Body of pancreas (tissue), 4 donors: ENCODE measurements around the gene DMD. TPM values are rescaled to one million over a fixed set of nuclear protein-coding genes. Genes with fewer than 3 reads are reported as not detected.

Experiments
- ATAC-seq: fragments of 150-250 bp; one replicate; pipeline ENCODE4 v1.9.1; 2016
- DNase-seq, 4 donors: peaks; one replicate each; pipeline ENCODE4 v3.0.0-alpha.2; 2019
- H3K27ac ChIP-seq, 4 donors: fragments of 200-600 bp; sonication (generic); 1 replicate in 3 of 4; 2 replicates in 1 of 4; pipeline versions ENCODE4 v1.5.1 to v1.6.1; 2016 to 2019; ENCODE audit warnings: mild to moderate bottlenecking in 1 of 4, mixed read lengths in 1 of 4, moderate library complexity in 1 of 4
- H3K27me3 ChIP-seq, 2 donors: fragments of 200-600 bp; sonication (generic); one replicate each; pipeline ENCODE4 v1.6.0; 2016; ENCODE audit warnings: mild to moderate bottlenecking in 1 of 2
- H3K36me3 ChIP-seq, 2 donors: fragments of 200-600 bp; sonication (generic); replicated peaks in 1 of 2; 2 replicates each; pipeline ENCODE4 v1.5.1; 2016; ENCODE audit warnings: low read depth in 2 of 2; ENCODE audit not compliant: insufficient read depth in 1 of 2
- H3K4me1 ChIP-seq: fragments of 200-600 bp; sonication (generic); one replicate; pipeline ENCODE4 v1.6.0; 2016
- H3K4me3 ChIP-seq, 2 donors: fragments of 200-600 bp; sonication (generic); 1 replicate in 1 of 2; 2 replicates in 1 of 2; pipeline ENCODE4 v1.5.1; 2016 to 2019
- H3K9me3 ChIP-seq, 3 donors: fragments of 200-600 bp; sonication (generic); 1 replicate in 2 of 3; 2 replicates in 1 of 3; pipeline ENCODE4 v1.5.1; 2016
- POLR2A ChIP-seq, 3 donors: fragments of 450-650 bp; IDR thresholded peaks; one replicate each; pipeline ENCODE4 v1.6.1; 2016; ENCODE audit warnings: antibody characterized with exemption in 3 of 3, mild to moderate bottlenecking in 2 of 3
- WGBS, 2 donors: methylation state at CpG; one replicate each; pipeline ENCODE4 v1.1.5; 2017; 5-methylcytosine and 5-hydroxymethylcytosine counted together
- intact Hi-C: fragments of 100-400 bp; cut with DNase I; formaldehyde crosslinking; loops from one replicate; pipeline ENCODE4 v1.15.1; 2023
- total RNA-seq, 2 donors: library from RNA; depleted of rRNA; stranded (reverse); fragments of >200 nt; gene quantifications; one replicate each; pipeline ENCODE4 v1.1.0, GENCODE V29; 2016
- TF ChIP-seq, protein P1 (sequence below), 7 experiments: fragments of 450-650 bp in 4 of 7; fragments of 200-600 bp in 3 of 7; sonication (generic) in 3 of 7; IDR thresholded peaks; one replicate each; pipeline ENCODE4 v1.5.1; 2016 to 2019; ENCODE audit warnings: antibody characterized with exemption in 7 of 7

The DMD gene
- total RNA-seq, 2 donors from 2014 or later: 28.5 to 38.6 TPM

- no peak for ATAC-seq
- TF ChIP-seq, protein P1, sequence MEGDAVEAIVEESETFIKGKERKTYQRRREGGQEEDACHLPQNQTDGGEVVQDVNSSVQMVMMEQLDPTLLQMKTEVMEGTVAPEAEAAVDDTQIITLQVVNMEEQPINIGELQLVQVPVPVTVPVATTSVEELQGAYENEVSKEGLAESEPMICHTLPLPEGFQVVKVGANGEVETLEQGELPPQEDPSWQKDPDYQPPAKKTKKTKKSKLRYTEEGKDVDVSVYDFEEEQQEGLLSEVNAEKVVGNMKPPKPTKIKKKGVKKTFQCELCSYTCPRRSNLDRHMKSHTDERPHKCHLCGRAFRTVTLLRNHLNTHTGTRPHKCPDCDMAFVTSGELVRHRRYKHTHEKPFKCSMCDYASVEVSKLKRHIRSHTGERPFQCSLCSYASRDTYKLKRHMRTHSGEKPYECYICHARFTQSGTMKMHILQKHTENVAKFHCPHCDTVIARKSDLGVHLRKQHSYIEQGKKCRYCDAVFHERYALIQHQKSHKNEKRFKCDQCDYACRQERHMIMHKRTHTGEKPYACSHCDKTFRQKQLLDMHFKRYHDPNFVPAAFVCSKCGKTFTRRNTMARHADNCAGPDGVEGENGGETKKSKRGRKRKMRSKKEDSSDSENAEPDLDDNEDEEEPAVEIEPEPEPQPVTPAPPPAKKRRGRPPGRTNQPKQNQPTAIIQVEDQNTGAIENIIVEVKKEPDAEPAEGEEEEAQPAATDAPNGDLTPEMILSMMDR (IDR thresholded peaks at IDR 0.05): no peak
- TF ChIP-seq POLR2A (IDR thresholded peaks at IDR 0.05): no peak
- intact Hi-C loops: no loop called here
- H3K4me3 ChIP-seq: no peak overlapping the region
- H3K27me3 ChIP-seq: no peaks in the 10 kb centered on the region
- 67 to 75% methylated on average over 1 of the region's 1 CpG for WGBS, 2 donors
- no peak for DNase-seq
- no peak overlapping the region for H3K27ac ChIP-seq
- no peaks in the 10 kb centered on the region for H3K36me3 ChIP-seq
- H3K4me1 ChIP-seq: no peaks in the 10 kb centered on the region
- no peaks in the 10 kb centered on the region for H3K9me3 ChIP-seq
These were observed 1908.7 kb downstream of the DMD start for GRCh38 chrX:31302573-31303075.

GRCh38 chrX:31301941-31302340, 1909.4 kb downstream of the DMD start:
- H3K27me3 ChIP-seq: no peaks in the 10 kb centered on the region
- no peaks in the 10 kb centered on the region for H3K36me3 ChIP-seq
- 73 to 88% methylated on average over 2 of the region's 2 CpGs for WGBS, 2 donors
- H3K4me3 ChIP-seq: no peak overlapping the region
- no peak for ATAC-seq
- intact Hi-C loops: no loop called here
- H3K27ac ChIP-seq: no peak overlapping the region
- no peak for DNase-seq
- TF ChIP-seq POLR2A (IDR thresholded peaks at IDR 0.05): no peak
- TF ChIP-seq, protein P1 (IDR thresholded peaks at IDR 0.05): no peak
- H3K4me1 ChIP-seq: no peaks in the 10 kb centered on the region
- H3K9me3 ChIP-seq: no peaks in the 10 kb centered on the region

GRCh38 chrX:31301203-31301602, 1910.1 kb downstream of the DMD start:
- ATAC-seq: no peak
- Histone ChIP-seq H3K27me3 (no peaks in the 10 kb centered on the region), H3K9me3 (no peaks in the 10 kb centered on the region), H3K36me3 (no peaks in the 10 kb centered on the region), H3K27ac (no peak overlapping the region), H3K4me3 (no peak overlapping the region), H3K4me1 (no peaks in the 10 kb centered on the region)
- no peak for TF ChIP-seq POLR2A (IDR thresholded peaks at IDR 0.05)
- TF ChIP-seq, protein P1 (IDR thresholded peaks at IDR 0.05): no peak
- no peak for DNase-seq
- WGBS, 2 donors: 80 to 88% methylated on average over 1 to 2 of the region's 2 CpGs
- intact Hi-C loops: no loop called here

DNA sequence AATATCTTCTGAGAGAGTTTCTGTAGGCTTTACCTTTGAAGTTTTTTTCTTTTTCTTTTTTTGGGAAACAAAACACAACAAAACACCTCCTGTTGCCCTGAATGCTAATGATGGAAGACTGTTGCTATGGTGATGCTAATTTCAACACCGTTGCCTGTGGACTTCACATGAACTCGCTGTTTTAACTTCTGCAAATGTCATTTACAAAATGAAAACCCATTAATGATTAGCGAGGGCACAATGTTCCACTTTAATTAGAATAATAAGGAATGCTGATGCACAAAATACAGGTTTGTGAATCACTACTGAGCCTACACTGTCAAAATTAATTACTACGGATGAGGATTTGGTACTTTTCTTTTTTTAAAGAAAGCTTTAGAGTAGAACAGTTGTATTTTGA, 1912.4 kb downstream of the DMD start:
- no peaks in the 10 kb centered on the region for H3K9me3 ChIP-seq
- no peak for TF ChIP-seq POLR2A (IDR thresholded peaks at IDR 0.05)
- TF ChIP-seq, protein P1 (IDR thresholded peaks at IDR 0.05): no peak
- DNase-seq: no peak

GRCh38 chrX:31297881-31298280, 1913.5 kb downstream of the DMD start:
- ATAC-seq (no peak), DNase-seq (no peak)
- Histone ChIP-seq H3K9me3 (no peaks in the 10 kb centered on the region), H3K27me3 (no peaks in the 10 kb centered on the region), H3K4me1 (no peaks in the 10 kb centered on the region), H3K36me3 (no peaks in the 10 kb centered on the region), H3K4me3 (no peak overlapping the region), H3K27ac (no peak overlapping the region)
- TF ChIP-seq, protein P1 (IDR thresholded peaks at IDR 0.05): no peak
- no peak for TF ChIP-seq POLR2A (IDR thresholded peaks at IDR 0.05)
- intact Hi-C loops: no loop called here

More for the DNA sequence above, 1912.4 kb downstream of the DMD start:
- H3K27ac ChIP-seq: no peak overlapping the region
- WGBS, 2 donors: 50 to 51% methylated on average over 4 of the region's 4 CpGs
- no peak overlapping the region for H3K4me3 ChIP-seq
- H3K4me1 ChIP-seq: no peaks in the 10 kb centered on the region
- intact Hi-C loops: no loop called here
- no peak for ATAC-seq
- no peaks in the 10 kb centered on the region for H3K36me3 ChIP-seq
- H3K27me3 ChIP-seq: no peaks in the 10 kb centered on the region
